Hematopoietic multipotent progenitor cell treated with erythropoietin and hydrocortisone succinate and interleukin-3 and kit ligand, for 6 days (in vitro differentiated cells): ENCODE data around the gene RBL2.
"Not testable (repeated sequence)": the region's sequence is repeated elsewhere in the genome, so short reads cannot be mapped to it uniquely, and the experiment has no call there.

ENCODE experiments used
- DNase-seq: peaks from one replicate; pipeline ENCODE4 v3.0.0-alpha.2; 2015

Gene RBL2, protein sequence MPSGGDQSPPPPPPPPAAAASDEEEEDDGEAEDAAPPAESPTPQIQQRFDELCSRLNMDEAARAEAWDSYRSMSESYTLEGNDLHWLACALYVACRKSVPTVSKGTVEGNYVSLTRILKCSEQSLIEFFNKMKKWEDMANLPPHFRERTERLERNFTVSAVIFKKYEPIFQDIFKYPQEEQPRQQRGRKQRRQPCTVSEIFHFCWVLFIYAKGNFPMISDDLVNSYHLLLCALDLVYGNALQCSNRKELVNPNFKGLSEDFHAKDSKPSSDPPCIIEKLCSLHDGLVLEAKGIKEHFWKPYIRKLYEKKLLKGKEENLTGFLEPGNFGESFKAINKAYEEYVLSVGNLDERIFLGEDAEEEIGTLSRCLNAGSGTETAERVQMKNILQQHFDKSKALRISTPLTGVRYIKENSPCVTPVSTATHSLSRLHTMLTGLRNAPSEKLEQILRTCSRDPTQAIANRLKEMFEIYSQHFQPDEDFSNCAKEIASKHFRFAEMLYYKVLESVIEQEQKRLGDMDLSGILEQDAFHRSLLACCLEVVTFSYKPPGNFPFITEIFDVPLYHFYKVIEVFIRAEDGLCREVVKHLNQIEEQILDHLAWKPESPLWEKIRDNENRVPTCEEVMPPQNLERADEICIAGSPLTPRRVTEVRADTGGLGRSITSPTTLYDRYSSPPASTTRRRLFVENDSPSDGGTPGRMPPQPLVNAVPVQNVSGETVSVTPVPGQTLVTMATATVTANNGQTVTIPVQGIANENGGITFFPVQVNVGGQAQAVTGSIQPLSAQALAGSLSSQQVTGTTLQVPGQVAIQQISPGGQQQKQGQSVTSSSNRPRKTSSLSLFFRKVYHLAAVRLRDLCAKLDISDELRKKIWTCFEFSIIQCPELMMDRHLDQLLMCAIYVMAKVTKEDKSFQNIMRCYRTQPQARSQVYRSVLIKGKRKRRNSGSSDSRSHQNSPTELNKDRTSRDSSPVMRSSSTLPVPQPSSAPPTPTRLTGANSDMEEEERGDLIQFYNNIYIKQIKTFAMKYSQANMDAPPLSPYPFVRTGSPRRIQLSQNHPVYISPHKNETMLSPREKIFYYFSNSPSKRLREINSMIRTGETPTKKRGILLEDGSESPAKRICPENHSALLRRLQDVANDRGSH

DNA sequence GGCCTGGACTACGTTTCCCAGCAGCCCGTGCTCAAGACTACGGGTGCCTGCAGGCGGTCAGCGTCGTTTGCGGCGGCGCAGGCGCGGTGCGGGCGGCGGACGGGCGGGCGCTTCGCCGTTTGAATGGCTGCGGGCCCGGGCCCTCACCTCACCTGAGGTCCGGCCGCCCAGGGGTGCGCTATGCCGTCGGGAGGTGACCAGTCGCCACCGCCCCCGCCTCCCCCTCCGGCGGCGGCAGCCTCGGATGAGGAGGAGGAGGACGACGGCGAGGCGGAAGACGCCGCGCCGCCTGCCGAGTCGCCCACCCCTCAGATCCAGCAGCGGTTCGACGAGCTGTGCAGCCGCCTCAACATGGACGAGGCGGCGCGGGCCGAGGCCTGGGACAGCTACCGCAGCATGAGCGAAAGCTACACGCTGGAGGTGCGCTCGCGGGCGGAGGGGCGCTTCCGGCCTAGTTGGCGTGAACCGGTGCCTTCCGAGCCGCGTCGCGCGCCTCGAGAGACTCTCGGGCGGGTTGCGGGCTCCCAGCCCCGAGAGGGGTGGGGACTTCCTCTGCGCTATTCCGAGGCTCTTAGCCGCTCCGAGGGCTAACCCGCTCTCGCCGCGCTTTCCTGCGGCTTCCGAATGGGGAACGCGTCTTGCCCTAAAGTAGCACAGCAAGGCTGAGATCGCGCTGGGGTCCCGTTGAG is at the start of gene RBL2:
Gene RBL2 (plus strand): TSS at position 95 of the 689 bp plus-strand sequence. CDS start 86 bp downstream, at position 181.
- peak; percentile 88 for DNase-seq

DNA sequence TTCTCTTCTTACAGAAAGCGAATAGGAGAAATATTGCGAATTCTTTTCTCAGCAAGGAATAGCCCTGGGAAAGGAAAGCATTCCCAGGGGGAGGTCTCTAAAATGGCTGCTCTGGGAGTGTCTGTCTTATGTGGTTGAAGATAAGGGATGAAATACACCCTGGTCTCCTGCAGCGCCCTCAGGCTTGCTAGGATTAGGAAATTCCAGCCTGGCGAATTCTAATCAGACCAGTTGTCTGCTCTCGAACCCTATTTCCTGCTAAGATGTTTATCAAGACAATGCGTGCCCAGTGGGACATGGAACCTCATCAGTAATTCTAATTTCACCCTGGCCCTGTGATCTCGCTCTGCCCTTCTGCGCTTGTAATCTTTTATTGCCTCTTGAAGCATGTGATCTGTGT is 49.7 kb upstream of the RBL2 start:
- not testable (repeated sequence) for DNase-seq

DNA sequence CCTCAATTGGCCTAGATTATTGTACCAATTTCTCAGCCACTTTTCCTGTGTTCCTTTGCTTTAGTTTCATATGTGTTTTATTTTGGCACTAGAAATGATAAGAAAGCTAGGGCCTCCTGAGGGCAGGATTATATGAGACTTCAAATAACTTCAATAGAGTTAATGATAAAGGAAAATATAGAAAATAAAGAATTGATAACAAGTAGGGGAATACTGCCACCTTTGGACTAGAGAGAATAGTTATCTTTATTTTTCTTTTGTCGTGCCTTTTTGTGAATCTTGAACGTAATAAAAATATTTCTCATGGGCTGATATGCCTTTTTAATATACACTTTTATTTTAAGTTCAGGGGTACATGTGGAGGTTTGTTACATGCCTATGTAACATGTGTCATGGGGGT is 29.3 kb upstream of the RBL2 start:
- peak; percentile 10 for DNase-seq

DNA sequence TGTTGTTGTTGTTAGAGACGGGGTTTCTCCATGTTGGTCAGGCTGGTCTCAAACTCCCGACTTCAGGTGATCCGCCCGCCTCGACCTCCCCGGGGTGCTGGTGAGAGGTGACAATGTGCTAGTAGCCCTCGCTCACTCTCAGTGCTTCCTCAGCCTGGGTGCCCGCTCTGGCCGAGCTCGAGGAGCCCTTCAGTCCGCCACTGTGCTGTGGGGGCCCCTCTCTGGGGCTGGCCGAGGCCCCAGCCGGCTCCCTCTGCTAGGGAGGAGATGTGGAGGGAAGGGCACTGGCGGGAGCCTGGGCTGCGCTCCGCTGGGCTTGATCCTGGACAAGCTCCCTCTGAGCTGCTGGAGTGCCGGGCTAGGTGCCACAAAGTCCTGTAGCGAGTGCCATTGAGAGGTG is 21.7 kb upstream of the RBL2 start:
- DNase-seq, result no peak

DNA sequence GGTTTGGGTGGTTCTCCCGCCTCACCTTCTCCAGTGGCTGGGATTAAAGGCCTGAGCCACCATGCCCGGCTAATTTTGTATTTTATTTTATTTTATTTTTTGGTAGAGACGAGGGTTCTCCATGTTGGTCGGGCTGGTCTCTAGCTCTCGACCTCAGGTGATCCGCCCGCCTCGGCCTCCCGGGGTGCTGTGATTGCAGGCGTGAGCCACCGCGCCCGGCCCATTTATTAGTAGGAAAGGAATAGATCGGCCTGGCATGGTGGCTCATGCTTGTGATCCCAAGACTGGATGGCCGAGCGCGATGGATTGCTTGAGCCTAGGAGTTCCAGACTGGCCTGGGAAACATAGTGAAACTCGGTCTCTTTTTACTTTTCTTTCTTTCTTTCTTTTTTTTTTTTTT is 20.4 kb upstream of the RBL2 start:
- DNase-seq, result no peak

DNA sequence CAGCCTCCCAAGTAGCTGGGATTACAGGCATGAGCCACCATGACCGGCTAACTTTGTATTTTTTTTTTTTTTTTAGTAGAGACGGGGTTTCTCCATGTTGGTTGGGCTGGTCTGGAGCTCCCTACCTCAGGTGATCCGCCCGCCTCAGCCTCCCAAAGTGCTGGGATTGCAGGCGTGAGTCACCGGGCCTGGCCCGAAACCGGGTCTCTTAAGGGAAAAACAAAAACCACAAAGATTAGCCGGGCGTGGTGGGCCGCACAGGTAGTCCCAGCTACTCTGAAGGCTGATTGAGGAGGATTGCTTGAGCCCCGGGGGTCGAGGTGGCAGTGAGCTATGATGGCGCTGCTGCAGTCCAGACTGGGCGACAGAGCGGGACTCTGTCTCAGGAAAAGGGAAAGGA is 19.9 kb upstream of the RBL2 start:
- no peak for DNase-seq

DNA sequence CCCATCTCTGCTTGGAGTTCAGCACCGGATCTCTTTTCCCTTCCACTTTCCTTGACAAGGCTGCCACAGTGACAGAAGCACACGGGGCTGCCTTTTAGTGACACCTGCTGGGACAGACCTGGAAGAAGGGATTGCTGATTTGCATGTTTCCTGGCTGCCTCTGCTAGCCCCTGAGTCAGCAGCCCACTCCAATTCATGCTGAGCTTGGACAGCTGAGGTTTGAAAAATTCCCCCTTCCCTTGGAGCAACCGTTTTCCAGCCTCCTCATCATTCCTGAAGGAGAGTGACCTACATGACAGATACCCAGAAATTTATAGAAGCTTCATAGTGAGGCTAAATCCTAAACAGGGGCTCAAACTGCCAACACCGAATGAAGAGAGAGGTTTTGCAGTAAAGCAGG is 18.8 kb upstream of the RBL2 start:
- DNase-seq, result no peak

DNA sequence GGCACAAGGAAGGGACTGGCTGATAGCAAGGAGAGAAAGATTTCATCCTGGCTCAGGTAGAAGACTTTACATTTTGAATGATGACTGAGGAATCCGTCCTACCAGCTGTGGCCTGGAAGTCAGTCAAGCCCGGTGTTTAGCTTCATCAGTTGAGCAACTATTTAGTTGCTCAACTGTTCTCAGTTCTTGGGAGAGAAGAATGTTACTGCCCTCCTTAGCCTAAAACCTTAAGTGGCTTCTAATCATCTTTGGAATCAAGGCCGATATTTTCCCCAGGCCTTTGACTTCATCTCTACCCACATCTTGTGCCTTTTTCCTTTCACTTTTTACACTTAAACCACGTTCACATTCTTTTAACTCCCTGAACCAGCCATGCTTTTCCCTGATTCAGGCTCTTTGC is 17.3 kb upstream of the RBL2 start:
- DNase-seq, result no peak

DNA sequence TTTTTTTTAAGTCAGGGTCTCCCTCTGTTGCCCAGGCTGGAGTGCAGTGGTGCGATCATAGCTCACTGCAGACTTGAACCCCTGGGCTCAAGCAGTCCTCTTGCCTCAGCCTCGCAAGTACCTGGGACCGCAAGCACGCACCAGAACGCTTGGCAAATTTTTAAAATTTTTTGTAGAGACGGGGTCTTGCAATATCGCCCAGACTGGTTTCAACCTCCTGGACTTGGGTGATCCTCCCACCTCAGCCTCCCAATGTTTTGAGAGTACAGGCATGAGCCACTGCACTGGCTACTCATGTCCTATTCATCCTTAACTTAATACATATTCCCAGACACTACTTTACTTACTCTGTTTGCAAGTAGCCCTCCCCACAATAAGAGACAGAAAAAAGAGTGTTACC is 16.3 kb upstream of the RBL2 start:
- no peak for DNase-seq

DNA sequence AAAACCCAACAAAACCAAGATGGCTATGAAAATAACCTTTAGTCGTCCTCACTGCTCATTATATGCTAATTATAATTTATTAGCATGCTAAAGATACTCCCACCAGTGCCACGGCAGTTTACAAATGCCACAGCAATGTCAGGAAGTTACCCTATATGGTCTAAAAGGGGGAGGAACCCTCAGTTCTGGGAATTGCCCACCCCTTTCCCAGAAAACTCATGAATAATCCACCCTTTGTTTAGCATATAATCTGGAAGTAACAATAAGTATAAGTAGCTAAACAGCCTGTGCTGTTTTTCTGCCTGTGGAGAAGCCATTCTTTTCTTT is 14.9 kb upstream of the RBL2 start:
- DNase-seq, result not testable (repeated sequence)

DNA sequence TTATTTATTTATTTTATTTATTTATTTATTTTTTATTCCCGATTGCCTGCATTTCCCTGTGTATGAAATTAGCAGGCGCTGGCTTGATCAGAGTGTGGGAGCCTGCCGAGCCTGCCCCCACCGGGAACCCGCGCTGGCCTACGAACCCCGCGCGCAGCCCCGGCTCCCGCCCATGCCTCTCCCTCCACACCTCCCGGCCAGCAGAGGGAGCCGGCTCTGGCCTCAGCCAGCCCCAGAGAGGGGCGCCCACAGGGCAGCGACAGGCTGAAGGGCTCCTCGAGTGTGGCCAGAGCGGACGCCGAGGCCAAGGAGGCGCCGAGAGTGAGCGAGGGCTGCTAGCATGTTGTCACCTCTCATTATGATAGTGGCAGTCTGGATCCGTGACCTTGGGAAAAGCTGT is 13.0 kb upstream of the RBL2 start:
- no peak for DNase-seq

DNA sequence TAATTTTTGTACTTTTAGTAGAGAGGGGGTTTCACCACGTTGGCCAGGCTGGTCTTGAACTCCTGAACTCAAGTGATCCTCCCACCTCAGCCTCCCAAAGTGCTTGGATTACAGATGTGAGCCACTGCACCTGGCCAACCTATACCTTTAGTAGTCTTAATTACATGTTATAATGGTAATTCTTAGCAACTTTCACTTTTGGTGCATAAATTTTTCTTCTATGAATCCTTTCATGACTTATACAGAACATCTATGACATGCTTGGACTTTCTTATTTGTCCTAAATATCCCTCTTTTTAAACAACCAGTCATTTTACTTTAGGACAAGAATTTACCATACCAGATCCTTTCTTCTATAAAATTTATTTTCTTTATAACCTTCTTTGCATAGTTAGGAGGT is 10.3 kb upstream of the RBL2 start:
- DNase-seq, result peak; percentile 28

DNA sequence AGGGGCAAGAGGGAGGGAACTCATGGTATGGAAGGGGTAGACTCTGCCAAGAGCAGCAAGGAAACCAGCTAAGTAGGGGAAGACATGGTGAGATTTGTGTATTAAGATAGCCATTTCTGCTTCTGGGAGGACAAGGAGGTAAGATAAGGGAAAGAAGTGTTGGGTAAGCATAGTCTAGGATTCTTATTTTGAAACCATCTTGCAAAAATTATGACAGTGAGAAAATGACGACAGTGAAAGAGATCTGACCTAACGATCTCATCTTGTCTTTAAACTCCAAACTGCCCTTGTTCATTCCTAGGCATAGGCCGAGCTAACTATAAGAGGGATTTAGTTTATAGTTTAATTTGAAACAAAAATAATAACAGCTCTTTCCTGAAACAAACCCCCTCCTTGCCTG is 5.6 kb upstream of the RBL2 start:
- DNase-seq, result peak; percentile 43

DNA sequence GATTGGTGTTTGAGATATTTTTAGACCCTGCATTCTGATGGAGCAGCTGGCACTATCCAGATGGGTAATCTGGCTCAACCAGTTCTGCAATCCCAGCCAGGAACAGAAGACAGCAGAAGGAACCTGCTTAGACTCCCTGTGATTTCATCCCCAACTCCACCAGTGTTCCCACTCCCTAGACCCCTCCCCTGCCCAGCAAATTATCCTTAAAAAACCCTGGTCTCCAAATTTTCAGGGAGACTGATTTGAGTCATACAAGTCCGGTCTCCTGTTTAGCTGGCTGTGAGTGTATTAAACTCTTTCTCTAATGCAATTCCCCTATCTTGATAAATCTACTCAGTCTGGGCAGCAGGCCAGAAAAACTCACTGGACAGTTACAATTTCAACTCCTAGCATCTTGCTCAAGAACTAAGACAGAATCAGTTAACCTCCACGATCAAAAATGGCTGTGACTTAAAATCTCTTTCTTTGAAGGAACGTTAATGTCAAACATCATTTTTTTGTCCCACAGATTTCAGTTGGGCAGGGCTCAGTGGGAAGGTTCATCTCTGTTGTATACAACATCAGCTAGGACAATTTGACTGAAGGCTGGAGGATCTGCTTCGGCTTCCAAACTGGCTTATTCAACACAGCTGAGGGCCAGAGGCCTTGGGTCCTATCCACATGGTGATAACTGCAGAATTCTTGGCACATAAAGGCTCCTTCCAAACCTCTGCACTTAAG is 4.9 kb upstream of the RBL2 start:
- peak; percentile 83 for DNase-seq

DNA sequence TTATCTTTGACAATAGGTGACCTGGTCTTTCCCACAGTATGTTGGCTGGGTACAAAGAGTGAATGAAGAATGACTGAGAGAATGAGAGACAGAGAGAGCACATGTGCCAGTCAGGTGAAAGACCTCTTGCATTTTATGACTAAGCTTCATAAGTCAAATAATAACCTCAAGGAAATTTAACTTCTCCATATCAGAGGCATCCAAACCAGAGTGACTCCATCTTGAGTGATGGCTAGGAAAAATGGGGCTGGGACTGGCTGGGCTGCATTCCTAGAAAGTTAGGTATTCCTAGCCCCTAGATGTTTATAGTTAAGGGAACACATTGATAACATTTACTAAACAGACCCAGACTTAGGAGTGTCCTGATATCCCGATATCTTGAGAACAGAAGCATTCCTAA is 3.9 kb upstream of the RBL2 start:
- DNase-seq, result no peak

DNA sequence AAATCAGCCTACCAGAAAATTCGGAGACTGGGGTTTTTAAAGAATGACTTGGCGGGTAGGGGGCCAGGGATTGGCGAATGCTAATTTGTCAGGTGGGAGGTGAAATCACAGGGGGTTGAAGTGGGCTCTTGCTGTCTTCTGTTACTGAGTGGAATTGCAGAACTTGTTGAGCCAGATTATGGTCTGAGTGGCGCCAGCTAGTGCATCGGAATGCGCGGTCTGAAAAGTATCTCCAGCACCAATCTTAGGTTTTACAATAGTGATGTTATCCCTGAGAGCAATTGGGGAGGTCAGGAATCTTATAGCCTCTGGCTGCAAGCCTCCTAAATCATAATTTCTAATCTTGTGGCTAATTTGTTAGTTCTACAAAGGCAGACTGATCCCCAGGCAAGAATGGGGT is 762 bp upstream of the RBL2 start:
- no peak for DNase-seq

DNA sequence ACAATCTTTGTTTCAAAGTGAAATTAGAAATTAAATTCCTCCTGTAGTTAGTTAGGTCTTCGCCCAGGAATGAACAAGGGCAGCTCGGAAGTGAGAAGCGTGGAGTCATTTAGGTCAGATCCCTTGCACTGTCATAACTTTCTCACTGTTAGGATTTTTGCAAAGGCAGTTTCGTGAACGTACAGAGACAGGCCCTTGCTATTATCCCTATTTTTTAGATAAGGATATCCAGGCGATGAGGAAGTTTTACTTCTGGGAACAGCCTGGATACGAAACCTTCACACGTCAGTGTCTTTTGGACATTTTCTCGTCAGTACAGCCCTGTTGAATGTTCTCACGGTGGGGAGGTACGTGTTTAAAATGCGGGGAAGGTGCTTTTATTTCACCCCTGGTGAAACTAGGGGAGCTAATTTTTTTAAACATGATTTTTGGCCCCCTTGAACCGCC is 318 bp upstream of the RBL2 start:
- no peak for DNase-seq

DNA sequence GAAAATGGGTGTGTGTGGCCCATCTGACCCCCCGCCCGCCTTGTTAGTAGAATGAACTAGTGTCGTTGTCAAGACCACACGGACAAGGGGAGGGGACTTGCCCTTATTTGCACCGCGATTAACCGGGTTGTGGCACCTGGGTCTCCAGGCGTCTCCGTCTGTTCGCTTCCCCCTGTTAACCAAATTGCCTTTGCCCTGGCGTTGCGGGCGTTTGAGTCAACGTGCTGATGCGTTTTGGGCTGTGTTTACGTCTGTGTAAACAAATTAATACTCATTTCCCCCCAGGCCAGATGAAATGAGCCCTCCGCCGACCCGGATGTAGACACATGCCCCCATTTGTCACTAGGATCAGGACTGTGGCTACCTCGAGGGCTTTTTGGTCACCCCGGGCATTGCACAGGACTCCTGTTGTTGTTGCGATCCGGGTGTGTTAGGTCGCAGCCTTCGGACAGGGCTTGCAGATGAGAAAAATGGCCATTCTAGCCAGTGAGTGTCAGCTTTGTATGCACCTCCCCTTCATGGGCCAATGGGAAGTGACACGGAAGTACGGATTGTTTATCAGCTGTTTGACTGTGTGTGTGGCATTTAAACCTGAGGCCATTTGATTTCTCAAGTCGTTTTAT is 906 bp downstream of the RBL2 start:
- DNase-seq, result peak; percentile 96

DNA sequence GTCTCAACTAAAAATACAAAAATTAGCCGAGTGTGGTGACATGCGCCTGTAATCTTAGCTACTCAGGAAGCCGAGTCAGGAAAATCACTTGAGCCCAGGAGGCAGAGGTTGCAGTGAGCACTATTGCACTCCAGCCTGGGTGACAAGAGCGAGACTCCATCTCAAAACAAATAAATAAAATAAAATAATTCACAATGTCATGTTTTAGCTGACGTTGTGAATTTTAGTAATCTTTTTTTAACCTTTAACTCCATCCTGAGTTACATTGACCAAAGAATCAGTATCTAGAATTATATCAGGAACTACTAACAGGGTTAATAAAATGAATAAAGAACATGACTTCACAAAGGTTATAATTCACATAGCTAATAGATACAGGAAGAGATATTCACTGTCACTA is 5.9 kb downstream of the RBL2 start:
- DNase-seq, result no peak

DNA sequence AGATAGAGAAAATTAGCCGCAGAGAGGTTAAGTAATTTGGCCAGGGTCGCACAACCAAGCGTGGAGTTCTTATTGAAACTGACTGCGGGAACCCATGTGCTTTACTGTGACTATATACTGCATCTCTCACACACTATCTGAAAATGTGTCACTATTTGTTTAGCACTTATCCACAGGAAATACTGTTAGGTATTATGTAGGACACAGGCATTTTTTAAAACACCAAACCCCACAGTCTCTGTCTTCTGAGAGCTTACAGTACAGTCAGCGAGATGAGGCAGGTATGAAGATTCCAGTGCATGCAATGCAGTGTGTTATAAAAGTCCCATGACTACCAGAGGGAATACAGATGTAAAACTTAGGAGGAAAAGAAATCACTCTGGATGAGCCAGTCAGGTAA is 11.3 kb downstream of the RBL2 start:
- DNase-seq, result no peak

DNA sequence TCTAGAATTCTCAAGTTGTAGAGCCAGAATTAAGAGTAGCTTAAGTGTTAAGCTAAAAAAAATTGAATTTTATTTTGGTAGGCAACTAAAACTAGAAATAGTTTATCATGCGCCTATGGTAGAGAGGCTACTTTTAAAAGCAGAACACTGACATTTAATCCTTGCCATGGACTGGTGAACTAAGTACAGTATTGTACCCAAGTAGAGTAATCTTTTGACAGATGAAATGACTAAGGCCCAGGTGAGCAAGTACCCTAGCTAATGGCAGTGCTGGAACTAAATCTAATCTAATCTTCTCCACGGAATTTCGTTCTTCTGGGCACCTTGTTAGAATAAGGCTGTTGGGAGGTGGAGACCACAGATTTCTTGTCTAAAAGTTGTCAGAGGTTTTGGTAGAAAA is 11.8 kb downstream of the RBL2 start:
- DNase-seq, result no peak
